GM21529 (cell line): Measurements from ENCODE around the gene C1orf35.

Experiments used
- ATAC-seq: cut with Tn5 transposase; IDR thresholded peaks from one replicate; pipeline ENCODE4 v1.9.1; 2021; ENCODE audit not compliant: unreplicated experiment

C1orf35 gene

GRCh38 chr1:228095938-228096337 lies 7.2 kb downstream of the C1orf35 start:
- ATAC-seq: no peak

DNA sequence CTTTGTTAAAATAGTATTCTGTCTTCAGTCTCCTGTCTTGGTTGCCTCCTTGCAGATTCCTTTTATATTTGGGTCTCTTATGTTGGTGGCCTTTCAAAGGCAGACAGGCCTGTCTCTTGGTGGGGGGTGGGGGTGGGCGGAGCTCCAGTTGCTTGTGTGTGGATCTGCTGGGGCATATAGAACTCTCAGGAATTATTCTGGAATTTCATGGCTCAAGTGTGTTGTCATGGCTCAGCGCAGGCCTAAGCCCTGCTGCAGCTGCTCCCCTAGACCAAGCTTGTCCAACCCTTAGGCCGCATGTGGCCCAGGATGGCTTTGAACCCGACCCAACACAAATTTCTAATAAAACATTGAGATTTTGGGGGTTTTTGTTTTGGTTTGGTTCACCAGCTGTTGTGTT lies 8.0 kb downstream of the C1orf35 start:
- no peak for ATAC-seq

DNA sequence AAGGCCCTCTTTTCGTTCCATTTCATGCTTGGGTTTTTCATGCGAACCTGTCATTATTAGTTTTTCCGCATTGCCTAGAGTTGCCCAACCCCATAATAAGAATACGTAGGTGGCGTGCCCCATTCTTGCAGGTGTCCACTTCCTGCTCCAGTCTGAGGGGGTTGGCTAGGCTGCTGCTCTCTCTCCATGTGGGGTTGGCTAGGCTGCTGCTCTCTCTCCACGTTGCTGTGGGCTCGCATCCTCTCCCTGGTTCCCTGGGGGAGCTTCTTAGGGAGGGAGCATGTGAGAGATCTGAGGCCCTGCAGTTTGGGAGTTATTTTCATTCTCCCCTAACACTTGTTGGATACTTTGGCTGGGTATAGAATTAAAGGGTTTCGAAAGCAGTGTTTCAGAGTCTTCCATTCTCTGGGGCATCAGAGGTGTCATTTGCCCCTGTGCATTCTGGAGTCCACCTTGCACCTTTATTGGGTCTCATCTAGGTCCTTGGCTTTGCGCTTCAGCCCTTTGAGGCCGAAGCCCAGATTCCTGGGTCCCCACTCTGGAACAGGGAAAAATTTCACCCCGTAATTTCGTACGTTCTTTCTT lies 8.6 kb downstream of the C1orf35 start:
- no peak for ATAC-seq

GRCh38 chr1:228093050-228093906 lies 9.8 kb downstream of the C1orf35 start:
- ATAC-seq: no peak

GRCh38 chr1:228092342-228093049 lies 10.6 kb downstream of the C1orf35 start:
- no peak for ATAC-seq

DNA sequence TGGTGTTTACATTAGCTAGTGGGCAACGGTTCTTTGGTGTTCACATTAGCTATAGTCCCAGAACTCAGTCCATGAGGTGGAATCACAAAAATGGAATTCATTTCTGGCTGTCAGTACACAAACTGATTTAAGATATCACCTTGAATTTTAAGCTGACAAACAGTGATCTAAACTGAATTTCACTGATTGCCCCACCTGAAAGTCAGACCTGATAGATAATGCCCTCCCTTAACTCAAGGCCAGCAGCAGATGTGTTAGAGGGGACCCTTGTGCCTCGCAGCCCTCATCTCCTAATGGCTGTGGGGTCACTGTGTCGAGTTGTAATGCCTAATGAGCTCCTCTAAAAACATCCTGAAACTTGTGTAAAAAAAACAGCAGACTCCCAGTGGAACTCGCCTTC lies 12.0 kb downstream of the C1orf35 start:
- no peak for ATAC-seq

DNA sequence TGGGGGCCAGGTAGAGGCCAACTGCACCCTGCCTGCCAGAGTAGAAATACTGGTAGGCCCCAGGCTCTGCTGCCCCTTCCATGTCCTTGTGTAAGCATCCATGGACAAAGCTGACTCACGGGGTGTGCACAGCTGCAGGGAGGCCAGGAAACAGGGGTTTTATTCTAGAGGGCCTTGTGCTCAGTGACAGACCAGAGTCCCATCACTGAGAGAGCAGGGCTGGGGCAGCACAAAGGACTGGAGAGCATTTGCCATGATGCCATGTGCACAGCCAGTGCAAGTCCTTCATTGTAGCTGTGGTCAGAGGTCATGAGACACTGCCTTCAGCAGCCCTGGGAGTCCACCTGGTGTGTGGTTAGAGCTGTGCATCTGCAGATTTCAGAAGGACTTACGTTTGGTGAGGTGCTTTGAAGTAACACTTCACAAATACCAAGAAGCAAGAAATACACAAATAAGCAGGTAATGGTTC lies 12.5 kb downstream of the C1orf35 start:
- no peak for ATAC-seq

DNA sequence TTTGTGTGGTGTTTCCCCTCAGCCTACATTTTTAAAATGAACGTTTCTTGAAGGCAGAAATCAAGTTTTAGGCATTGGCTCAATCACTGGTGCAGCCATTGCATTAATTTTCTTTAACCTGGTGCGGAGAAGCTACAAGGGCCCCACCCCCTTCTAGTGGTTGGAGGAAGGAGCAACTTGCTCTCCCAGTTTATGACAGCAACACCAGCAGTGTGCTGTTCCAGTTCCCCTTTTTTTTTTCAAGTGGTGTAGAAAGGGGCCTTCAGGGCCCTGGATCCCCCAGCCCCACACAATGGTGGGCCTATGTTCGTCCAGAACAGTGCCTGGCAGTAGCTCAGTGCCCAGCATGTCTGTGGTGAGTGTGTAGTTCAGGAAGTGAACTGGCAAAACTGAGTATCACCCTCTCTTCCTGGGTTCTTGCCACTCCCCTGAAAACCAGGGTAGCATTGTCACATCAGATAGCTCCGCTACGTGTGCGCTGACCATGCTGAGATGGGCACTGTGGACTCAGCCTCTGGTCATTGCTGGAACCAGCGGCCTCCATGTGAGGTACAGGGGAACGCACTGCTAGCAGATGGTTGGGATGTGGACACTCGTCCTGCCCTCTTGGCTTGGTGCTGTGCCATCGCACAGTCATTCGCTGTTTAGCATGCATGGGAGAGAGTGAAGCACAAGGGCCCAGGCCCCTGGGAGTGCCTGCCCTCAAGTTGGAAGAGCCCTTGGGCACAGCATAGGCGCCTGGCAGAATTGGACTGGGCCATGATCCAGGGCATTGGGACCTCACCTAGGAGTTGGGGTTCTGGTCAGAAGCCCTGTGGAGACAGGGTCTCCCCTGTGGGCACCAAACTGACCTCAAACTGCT lies 13.4 kb downstream of the C1orf35 start:
- ATAC-seq: no peak

GRCh38 chr1:228088586-228089498 lies 14.3 kb downstream of the C1orf35 start:
- no peak for ATAC-seq

- no peak for ATAC-seq
These were observed 15.3 kb downstream of the C1orf35 start for GRCh38 chr1:228087771-228088251.

DNA sequence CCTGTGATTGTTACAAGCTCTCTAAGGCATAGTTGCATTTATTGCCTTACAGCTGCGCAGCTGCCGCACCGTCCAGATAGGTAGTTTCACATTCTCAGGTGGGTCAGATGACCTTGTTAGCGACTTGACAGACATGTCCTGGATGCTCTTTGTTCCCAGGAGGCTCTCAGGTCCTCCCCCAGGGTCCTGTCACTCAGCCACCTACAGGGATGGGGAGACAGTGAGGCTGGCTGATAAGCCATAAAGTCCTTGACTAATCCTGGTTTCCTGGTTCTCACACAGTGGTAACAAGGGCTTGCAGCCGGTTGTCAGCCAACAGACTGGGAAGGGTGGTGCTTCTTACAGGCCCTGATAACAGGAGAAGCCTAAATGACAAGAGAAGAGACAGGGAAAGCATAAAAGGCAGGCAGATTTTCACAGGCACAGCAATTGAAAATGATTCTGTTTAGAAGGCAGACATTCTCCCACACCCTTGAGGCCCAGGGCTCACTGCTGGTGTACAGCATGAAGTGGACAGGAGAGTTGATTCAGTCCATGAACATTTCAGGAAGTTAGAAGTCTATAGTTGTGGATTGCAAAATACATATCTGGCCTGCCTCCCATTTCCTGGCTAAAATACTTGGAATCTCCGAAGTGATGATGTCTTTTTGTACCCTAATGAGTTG lies 17.7 kb downstream of the C1orf35 start:
- no peak for ATAC-seq

GRCh38 chr1:228084797-228085196 lies 18.3 kb downstream of the C1orf35 start:
- no peak for ATAC-seq

DNA sequence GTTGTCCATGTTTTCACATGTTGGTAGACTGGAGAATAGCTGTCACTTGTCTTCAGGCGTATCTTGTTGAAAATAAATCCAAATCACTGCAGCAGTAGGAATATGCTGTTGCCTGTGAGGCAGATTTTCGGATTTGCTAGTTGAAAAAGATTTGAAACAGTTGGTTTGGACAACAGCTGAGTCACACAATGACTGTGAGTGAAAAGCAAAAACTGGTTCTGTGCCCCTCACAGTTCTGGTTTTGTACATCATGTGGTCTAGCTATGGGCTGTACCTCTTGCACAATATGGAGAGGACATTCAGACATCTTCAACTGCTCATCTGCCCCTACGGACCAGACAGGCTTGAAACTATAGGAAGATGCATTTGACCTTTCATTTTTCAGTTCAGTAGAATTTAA lies 18.8 kb downstream of the C1orf35 start:
- no peak for ATAC-seq

DNA sequence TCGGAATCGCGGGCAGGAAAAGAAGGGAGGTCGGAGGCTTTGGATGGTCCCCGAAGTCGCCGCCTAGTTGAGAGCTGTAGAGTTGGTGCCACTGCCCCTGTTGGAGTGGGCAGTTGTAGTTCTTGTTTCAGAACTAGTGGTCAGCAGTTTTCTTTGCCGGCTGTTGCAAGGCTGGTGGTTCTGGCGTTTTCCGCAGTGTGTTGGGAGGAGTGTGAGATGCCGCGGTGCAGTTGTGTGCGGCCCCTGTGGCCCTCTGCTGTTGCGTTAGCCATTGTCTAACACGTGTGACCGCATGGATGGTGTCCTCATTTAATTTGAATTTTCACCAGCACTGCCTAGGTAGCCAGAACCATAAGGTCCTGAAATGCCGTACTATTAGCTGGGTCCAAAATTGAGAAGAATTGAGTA lies 19.2 kb downstream of the C1orf35 start:
- no peak for ATAC-seq

- peak; percentile 22 for ATAC-seq
These were observed 19.9 kb downstream of the C1orf35 start for GRCh38 chr1:228082918-228083870.

DNA sequence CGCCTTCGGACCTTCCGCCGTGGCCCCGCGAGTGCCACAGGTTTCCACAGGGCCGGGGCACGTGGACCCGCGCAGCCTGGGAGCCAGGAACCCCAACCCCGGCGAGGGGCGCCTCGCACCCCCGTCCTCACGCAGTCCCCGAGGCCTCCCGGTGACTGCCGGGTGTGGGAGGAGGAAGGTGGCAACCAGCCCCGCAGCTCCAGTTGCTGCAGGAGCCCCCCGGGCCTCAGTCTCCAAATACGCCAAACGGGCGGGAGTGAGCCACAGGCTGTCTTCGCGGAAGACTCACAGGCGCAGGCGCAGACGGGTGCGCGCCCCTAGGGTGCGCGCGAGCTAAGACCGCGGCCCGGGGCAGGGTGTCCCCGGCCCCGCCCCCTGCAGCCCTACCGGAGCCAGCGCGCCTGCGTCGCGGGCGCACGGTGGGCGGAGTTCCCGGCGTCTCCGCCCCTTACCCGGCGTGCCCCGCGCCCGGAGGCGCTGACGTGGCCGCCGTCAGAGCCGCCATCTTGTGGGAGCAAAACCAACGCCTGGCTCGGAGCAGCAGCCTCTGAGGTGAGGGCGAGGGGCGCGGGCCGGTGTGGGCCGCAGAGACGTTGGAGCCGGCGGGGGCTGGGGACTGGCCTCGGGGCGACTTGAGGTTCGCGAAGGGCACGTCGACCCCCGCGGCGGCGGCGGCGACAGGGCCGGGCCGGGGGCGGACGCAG lies 20.8 kb downstream of the C1orf35 start, which contains the start of gene ARF1:
TSS of gene ARF1 (plus strand) at position 495 of the 704 bp plus-strand sequence. CDS start 14,407 bp downstream, outside the sequence.
- peak; percentile 70 for ATAC-seq

DNA sequence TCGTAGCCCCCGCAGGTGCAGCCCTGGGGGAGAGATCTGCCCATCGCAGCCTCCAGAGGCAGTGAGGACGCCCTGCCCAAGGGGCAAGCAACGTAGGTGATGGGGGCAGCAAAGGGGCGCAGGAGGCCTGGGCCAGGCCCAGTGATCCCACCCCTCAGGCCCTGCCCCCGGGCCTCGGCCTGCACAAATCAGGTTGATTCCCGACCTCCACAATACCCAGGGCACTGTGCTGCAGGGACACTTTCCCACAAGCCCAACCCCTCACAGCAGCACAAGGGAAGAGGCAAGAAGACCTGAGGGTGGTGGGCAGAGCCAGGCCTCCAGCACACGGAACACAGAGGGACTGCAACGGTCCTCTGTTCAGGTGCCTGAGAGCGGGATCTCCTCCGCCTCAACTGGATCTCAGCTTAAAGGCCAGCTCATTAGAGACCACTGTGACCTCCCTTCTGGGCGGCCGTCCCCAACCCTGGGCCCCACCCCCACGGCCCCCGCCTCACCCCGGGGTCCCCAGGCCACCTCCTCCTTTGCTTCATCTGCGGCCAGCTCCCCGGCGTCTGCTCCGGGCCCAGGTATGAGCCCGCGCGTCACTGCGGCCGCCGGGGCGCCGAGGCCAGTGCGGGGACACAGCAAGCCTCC lies 21.4 kb downstream of the C1orf35 start:
- ATAC-seq: peak; percentile 12
